HEK293 (cell line): ENCODE measurements around the gene HSD11B1.
A peak's percentile ranks its signal among the peaks of the same experiment; 100 is the strongest.

Source experiments
- CTCF ChIA-PET: fragments of 350-600 bp; formaldehyde crosslinking; extraction: SDS; loops from one replicate; lab custom pipeline; 2021; ENCODE audit warnings: antibody characterized with exemption; lab: Yijun Ruan, JAX
- POLR2A ChIA-PET: fragments of 300-600 bp; formaldehyde crosslinking; extraction: SDS; loops from one replicate; lab custom pipeline; 2020; ENCODE audit warnings: antibody characterized with exemption, inconsistent platforms; lab: Yijun Ruan, JAX
- H3K27ac ChIP-seq: fragments of 200-500 bp; sonication (Bioruptor generic); 2 replicates; pipeline ENCODE4 v1.5.1; 2014; ENCODE audit warnings: low read depth, low read length, control low read depth, inconsistent platforms; ENCODE audit errors: extremely low read depth
- H3K36me3 ChIP-seq, 2 experiments: fragments of 200-500 bp in 1 of 2; sonication (Bioruptor generic) in 1 of 2; 1 replicate in 1 of 2; 2 replicates in 1 of 2; pipeline ENCODE4 v1.5.1; 2014 to 2017; ENCODE audit warnings: inconsistent platforms in 2 of 2, low read length in 2 of 2; ENCODE audit not compliant: control insufficient read depth in 2 of 2, insufficient read depth in 1 of 2
- H3K4me1 ChIP-seq: fragments of 200-500 bp; sonication (Bioruptor generic); 2 replicates; pipeline ENCODE4 v1.5.1; 2014; ENCODE audit warnings: mild to moderate bottlenecking, low read length, inconsistent platforms; ENCODE audit not compliant: control insufficient read depth, insufficient read depth
- H3K4me3 ChIP-seq: 2 replicates; pipeline ENCODE4 v1.5.1; 2011; ENCODE audit warnings: low read depth, mild to moderate bottlenecking, control low read depth, low read length, moderate library complexity
- H3K9me3 ChIP-seq: fragments of 200-500 bp; sonication (Bioruptor generic); 2 replicates; pipeline ENCODE4 v1.5.1; 2014; ENCODE audit warnings: low read depth, low read length, inconsistent platforms; ENCODE audit not compliant: control insufficient read depth, insufficient read depth
- GLI2 ChIP-seq: fragments of 450-650 bp; formaldehyde crosslinking; IDR thresholded peaks from 2 replicates; pipeline ENCODE4; 2017; ENCODE audit warnings: missing biosample characterization, missing genetic modification characterization, low read depth, borderline replicate concordance
- MEIS1 ChIP-seq: sonication (generic); formaldehyde crosslinking; IDR thresholded peaks from 2 replicates; pipeline ENCODE4 v1.8.1; 2022; ENCODE audit warnings: missing genetic modification reagents, mild to moderate bottlenecking, borderline replicate concordance
- PRDM1 ChIP-seq: fragments of 450-650 bp; formaldehyde crosslinking; IDR thresholded peaks from 2 replicates; pipeline ENCODE4; 2016; ENCODE audit warnings: missing biosample characterization, missing genetic modification characterization
- SP7 ChIP-seq: fragments of 450-650 bp; formaldehyde crosslinking; IDR thresholded peaks from 2 replicates; pipeline ENCODE4 v1.5.1; 2016; ENCODE audit warnings: missing biosample characterization, missing genetic modification characterization
- ZBTB20 ChIP-seq: fragments of 450-650 bp; formaldehyde crosslinking; IDR thresholded peaks from 2 replicates; pipeline ENCODE4 v1.5.1; 2016; ENCODE audit warnings: missing biosample characterization, missing genetic modification characterization
- ZBTB21 ChIP-seq: fragments of 450-650 bp; formaldehyde crosslinking; IDR thresholded peaks from 2 replicates; pipeline ENCODE4 v1.5.1; 2017; ENCODE audit warnings: missing biosample characterization, missing genetic modification characterization
- ZBTB48 ChIP-seq: fragments of 450-650 bp; formaldehyde crosslinking; IDR thresholded peaks from 2 replicates; pipeline ENCODE4 v1.5.1; 2016; ENCODE audit warnings: missing biosample characterization, missing genetic modification characterization
- ZNF10 ChIP-seq: fragments of 450-650 bp; formaldehyde crosslinking; IDR thresholded peaks from 2 replicates; pipeline ENCODE4 v1.5.1; 2017; ENCODE audit warnings: missing biosample characterization, missing genetic modification characterization
- ZNF112 ChIP-seq: fragments of 450-650 bp; formaldehyde crosslinking; IDR thresholded peaks from 2 replicates; pipeline ENCODE4 v1.5.0; 2017; ENCODE audit warnings: missing biosample characterization, missing genetic modification characterization
- ZNF138 ChIP-seq: fragments of 450-650 bp; formaldehyde crosslinking; IDR thresholded peaks from 2 replicates; pipeline ENCODE4 v1.5.1; 2016; ENCODE audit warnings: missing biosample characterization, missing genetic modification characterization, borderline replicate concordance
- ZNF211 ChIP-seq: fragments of 450-650 bp; formaldehyde crosslinking; IDR thresholded peaks from 2 replicates; pipeline ENCODE4 v1.5.1; 2016; ENCODE audit warnings: low read depth, missing biosample characterization, missing genetic modification characterization
- ZNF248 ChIP-seq: fragments of 450-650 bp; formaldehyde crosslinking; IDR thresholded peaks from 2 replicates; pipeline ENCODE4 v1.5.1; 2017; ENCODE audit warnings: missing biosample characterization, missing genetic modification characterization
- ZNF266 ChIP-seq: fragments of 450-650 bp; formaldehyde crosslinking; IDR thresholded peaks from 2 replicates; pipeline ENCODE4 v1.5.1; 2016; ENCODE audit warnings: missing biosample characterization, missing genetic modification characterization, low read depth
- ZNF366 ChIP-seq: fragments of 450-650 bp; formaldehyde crosslinking; conservative IDR thresholded peaks from 2 replicates; pipeline ENCODE4 v1.5.1; 2016; ENCODE audit warnings: missing biosample characterization, missing genetic modification characterization
- ZNF416 ChIP-seq: fragments of 450-650 bp; formaldehyde crosslinking; IDR thresholded peaks from 2 replicates; pipeline ENCODE4 v1.5.1; 2016; ENCODE audit warnings: missing biosample characterization, missing genetic modification characterization
- ZNF558 ChIP-seq: fragments of 450-650 bp; formaldehyde crosslinking; IDR thresholded peaks from 2 replicates; pipeline ENCODE4 v1.5.1; 2016; ENCODE audit warnings: missing biosample characterization, missing genetic modification characterization
- ZNF610 ChIP-seq: fragments of 450-650 bp; formaldehyde crosslinking; IDR thresholded peaks from 2 replicates; pipeline ENCODE4 v1.5.1; 2016; ENCODE audit warnings: missing biosample characterization, missing genetic modification characterization, borderline replicate concordance
- TF ChIP-seq, protein P1 (sequence below): fragments of 450-650 bp; formaldehyde crosslinking; IDR thresholded peaks from 2 replicates; pipeline ENCODE4 v1.5.1; 2016; ENCODE audit warnings: missing biosample characterization, missing genetic modification characterization
- TF ChIP-seq, protein P2 (sequence below): fragments of 450-650 bp; formaldehyde crosslinking; IDR thresholded peaks from 2 replicates; pipeline ENCODE4 v1.5.1; 2017; ENCODE audit warnings: missing biosample characterization, missing genetic modification characterization
- TF ChIP-seq, protein P3 (sequence below): fragments of 450-650 bp; formaldehyde crosslinking; IDR thresholded peaks from 2 replicates; pipeline ENCODE4 v1.5.1; 2016; ENCODE audit warnings: missing biosample characterization, missing genetic modification characterization, low read depth
- TF ChIP-seq, protein P4 (sequence below): fragments of 450-650 bp; formaldehyde crosslinking; IDR thresholded peaks from 2 replicates; pipeline ENCODE4 v1.5.1; 2016; ENCODE audit warnings: missing biosample characterization, missing genetic modification characterization, borderline replicate concordance
- TF ChIP-seq, protein P5 (sequence below): fragments of 450-650 bp; formaldehyde crosslinking; IDR thresholded peaks from 2 replicates; pipeline ENCODE4 v1.5.1; 2016; ENCODE audit warnings: missing biosample characterization, missing genetic modification characterization
- TF ChIP-seq, protein P6 (sequence below): fragments of 450-650 bp; formaldehyde crosslinking; IDR thresholded peaks from 2 replicates; pipeline ENCODE4 v1.5.1; 2016; ENCODE audit warnings: missing biosample characterization, missing genetic modification characterization, low read depth

The HSD11B1 gene

DNA sequence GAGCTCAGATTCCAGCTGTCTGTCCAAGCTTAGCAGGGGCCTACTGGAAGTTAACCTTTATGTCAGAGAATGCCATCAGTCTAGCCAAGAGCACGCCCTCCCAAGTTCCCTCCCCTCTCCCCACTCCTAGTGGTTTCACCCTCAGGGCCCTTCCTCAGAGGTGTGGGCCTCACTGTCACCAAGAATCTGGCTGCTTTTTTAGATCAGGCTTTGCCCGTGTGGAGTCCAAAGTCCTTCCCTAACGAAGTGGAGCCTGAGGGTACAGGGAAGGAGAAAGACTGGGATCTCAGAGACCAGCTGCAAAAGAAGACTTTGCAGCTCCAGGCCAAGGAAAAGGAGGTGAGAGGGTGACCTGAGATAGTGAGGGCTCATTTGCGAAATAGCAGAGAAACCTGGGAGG, 75.6 kb downstream of the HSD11B1 start:
- H3K36me3 ChIP-seq = peaks cover 0 to 24% of the 10 kb centered on the region in 2 experiments; a peak in 1 of 3 replicates
- CTCF ChIA-PET = interaction anchor here (0.6 to 2.8 kb wide), 2 partner anchors 41 to 43 kb away, joined by 3 to 8 read pairs; no protein-coding TSS in a partner anchor
- POLR2A ChIA-PET = no interaction called here
- no peaks in the 10 kb centered on the region for H3K9me3 ChIP-seq
- H3K4me1 ChIP-seq = no peaks in the 10 kb centered on the region
- no peak overlapping the region for H3K4me3 ChIP-seq
- H3K27ac ChIP-seq = no peak overlapping the region
- no peak for TF ChIP-seq ZBTB20
- TF ChIP-seq, protein P1, sequence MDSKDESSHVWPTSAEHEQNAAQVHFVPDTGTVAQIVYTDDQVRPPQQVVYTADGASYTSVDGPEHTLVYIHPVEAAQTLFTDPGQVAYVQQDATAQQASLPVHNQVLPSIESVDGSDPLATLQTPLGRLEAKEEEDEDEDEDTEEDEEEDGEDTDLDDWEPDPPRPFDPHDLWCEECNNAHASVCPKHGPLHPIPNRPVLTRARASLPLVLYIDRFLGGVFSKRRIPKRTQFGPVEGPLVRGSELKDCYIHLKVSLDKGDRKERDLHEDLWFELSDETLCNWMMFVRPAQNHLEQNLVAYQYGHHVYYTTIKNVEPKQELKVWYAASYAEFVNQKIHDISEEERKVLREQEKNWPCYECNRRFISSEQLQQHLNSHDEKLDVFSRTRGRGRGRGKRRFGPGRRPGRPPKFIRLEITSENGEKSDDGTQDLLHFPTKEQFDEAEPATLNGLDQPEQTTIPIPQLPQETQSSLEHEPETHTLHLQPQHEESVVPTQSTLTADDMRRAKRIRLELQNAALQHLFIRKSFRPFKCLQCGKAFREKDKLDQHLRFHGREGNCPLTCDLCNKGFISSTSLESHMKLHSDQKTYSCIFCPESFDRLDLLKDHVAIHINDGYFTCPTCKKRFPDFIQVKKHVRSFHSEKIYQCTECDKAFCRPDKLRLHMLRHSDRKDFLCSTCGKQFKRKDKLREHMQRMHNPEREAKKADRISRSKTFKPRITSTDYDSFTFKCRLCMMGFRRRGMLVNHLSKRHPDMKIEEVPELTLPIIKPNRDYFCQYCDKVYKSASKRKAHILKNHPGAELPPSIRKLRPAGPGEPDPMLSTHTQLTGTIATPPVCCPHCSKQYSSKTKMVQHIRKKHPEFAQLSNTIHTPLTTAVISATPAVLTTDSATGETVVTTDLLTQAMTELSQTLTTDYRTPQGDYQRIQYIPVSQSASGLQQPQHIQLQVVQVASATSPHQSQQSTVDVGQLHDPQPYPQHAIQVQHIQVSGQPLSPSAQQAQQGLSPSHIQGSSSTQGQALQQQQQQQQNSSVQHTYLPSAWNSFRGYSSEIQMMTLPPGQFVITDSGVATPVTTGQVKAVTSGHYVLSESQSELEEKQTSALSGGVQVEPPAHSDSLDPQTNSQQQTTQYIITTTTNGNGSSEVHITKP = peak; percentile 31; the same call in 1 of the 2 replicates
- no peak for TF ChIP-seq ZNF112
- TF ChIP-seq, protein P2, sequence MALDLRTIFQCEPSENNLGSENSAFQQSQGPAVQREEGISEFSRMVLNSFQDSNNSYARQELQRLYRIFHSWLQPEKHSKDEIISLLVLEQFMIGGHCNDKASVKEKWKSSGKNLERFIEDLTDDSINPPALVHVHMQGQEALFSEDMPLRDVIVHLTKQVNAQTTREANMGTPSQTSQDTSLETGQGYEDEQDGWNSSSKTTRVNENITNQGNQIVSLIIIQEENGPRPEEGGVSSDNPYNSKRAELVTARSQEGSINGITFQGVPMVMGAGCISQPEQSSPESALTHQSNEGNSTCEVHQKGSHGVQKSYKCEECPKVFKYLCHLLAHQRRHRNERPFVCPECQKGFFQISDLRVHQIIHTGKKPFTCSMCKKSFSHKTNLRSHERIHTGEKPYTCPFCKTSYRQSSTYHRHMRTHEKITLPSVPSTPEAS = no peak
- TF ChIP-seq, protein P3, sequence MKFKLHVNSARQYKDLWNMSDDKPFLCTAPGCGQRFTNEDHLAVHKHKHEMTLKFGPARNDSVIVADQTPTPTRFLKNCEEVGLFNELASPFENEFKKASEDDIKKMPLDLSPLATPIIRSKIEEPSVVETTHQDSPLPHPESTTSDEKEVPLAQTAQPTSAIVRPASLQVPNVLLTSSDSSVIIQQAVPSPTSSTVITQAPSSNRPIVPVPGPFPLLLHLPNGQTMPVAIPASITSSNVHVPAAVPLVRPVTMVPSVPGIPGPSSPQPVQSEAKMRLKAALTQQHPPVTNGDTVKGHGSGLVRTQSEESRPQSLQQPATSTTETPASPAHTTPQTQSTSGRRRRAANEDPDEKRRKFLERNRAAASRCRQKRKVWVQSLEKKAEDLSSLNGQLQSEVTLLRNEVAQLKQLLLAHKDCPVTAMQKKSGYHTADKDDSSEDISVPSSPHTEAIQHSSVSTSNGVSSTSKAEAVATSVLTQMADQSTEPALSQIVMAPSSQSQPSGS (tag by site-specific recombination) = no peak
- no peak for TF ChIP-seq ZNF211 (tag by site-specific recombination)
- no peak for TF ChIP-seq PRDM1 (tag by site-specific recombination)

DNA sequence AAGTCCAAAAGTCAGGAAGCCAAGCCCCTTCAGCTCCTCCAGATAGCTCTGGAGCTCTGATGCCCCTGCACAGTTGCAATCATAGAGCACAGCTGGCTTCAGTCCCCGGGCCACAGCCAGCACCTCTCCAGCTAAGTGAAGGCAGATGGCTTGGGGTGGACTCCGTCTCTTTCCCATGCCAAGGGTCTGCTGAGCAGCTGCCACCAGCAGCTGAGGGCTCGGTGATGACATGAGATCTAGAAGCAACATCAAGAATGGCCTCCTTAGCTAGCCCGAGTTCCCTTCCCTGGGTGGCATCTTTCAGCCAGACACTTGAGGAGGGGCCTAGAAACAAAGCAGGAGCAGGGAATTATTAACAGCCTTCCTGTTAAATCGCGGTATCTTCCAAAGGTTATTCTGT, 78.7 kb downstream of the HSD11B1 start:
- POLR2A ChIA-PET = interaction anchor here (1.5 to 1.8 kb wide), 6 partner anchors 8 to 211 kb away, joined by 3 to 14 read pairs (median 10); partner anchors contain the start of gene IRF6
- H3K27ac ChIP-seq = no peak overlapping the region
- CTCF ChIA-PET = interaction anchor here (0.8 to 2.6 kb wide), 5 partner anchors 9 to 50 kb away, joined by 3 to 16 read pairs (median 5); no protein-coding TSS in a partner anchor
- TF ChIP-seq ZNF366 (tag by site-specific recombination) (no peak), ZNF416 (tag by site-specific recombination) (no peak), ZNF248 (tag by site-specific recombination) (no peak), SP7 (tag by site-specific recombination) (no peak), ZBTB21 (tag by site-specific recombination) (no peak), GLI2 (tag by site-specific recombination) (no peak), ZNF558 (tag by site-specific recombination) (no peak), ZNF266 (tag by site-specific recombination) (no peak), ZNF138 (tag by site-specific recombination) (no peak), ZNF10 (tag by site-specific recombination) (no peak), MEIS1 (CRISPR knock-in tag) (no peak), ZBTB48 (tag by site-specific recombination) (no peak), ZNF610 (tag by site-specific recombination) (no peak)
- TF ChIP-seq, protein P4, sequence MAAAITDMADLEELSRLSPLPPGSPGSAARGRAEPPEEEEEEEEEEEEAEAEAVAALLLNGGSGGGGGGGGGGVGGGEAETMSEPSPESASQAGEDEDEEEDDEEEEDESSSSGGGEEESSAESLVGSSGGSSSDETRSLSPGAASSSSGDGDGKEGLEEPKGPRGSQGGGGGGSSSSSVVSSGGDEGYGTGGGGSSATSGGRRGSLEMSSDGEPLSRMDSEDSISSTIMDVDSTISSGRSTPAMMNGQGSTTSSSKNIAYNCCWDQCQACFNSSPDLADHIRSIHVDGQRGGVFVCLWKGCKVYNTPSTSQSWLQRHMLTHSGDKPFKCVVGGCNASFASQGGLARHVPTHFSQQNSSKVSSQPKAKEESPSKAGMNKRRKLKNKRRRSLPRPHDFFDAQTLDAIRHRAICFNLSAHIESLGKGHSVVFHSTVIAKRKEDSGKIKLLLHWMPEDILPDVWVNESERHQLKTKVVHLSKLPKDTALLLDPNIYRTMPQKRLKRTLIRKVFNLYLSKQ (tag by site-specific recombination) = no peak
- TF ChIP-seq, protein P5, sequence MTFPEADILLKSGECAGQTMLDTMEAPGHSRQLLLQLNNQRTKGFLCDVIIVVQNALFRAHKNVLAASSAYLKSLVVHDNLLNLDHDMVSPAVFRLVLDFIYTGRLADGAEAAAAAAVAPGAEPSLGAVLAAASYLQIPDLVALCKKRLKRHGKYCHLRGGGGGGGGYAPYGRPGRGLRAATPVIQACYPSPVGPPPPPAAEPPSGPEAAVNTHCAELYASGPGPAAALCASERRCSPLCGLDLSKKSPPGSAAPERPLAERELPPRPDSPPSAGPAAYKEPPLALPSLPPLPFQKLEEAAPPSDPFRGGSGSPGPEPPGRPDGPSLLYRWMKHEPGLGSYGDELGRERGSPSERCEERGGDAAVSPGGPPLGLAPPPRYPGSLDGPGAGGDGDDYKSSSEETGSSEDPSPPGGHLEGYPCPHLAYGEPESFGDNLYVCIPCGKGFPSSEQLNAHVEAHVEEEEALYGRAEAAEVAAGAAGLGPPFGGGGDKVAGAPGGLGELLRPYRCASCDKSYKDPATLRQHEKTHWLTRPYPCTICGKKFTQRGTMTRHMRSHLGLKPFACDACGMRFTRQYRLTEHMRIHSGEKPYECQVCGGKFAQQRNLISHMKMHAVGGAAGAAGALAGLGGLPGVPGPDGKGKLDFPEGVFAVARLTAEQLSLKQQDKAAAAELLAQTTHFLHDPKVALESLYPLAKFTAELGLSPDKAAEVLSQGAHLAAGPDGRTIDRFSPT = no peak
- TF ChIP-seq, protein P6, sequence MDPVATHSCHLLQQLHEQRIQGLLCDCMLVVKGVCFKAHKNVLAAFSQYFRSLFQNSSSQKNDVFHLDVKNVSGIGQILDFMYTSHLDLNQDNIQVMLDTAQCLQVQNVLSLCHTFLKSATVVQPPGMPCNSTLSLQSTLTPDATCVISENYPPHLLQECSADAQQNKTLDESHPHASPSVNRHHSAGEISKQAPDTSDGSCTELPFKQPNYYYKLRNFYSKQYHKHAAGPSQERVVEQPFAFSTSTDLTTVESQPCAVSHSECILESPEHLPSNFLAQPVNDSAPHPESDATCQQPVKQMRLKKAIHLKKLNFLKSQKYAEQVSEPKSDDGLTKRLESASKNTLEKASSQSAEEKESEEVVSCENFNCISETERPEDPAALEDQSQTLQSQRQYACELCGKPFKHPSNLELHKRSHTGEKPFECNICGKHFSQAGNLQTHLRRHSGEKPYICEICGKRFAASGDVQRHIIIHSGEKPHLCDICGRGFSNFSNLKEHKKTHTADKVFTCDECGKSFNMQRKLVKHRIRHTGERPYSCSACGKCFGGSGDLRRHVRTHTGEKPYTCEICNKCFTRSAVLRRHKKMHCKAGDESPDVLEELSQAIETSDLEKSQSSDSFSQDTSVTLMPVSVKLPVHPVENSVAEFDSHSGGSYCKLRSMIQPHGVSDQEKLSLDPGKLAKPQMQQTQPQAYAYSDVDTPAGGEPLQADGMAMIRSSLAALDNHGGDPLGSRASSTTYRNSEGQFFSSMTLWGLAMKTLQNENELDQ = no peak

More for the DNA sequence above, 78.7 kb downstream of the HSD11B1 start:
- Histone ChIP-seq H3K4me1 (no peaks in the 10 kb centered on the region), H3K4me3 (no peak overlapping the region), H3K36me3 (peaks cover 0 to 24% of the 10 kb centered on the region in 2 experiments; a peak in 1 of 3 replicates), H3K9me3 (no peaks in the 10 kb centered on the region)
